Muscle of leg (tissue), 11 donors: Measurements from ENCODE around the gene GSTM4. TPM values are rescaled to one million over a fixed set of nuclear protein-coding genes. Genes with fewer than 3 reads are reported as not detected.
"Not testable (repeated sequence)": the region's sequence is repeated elsewhere in the genome, so short reads cannot be mapped to it uniquely, and the experiment has no call there.

Experiments
- DNase-seq: peaks from one replicate; pipeline ENCODE4 v3.0.0; 2013
- H3K27ac ChIP-seq: one replicate; pipeline ENCODE4 v1.5.1; 2013; ENCODE audit warnings: mild to moderate bottlenecking, low read length, control low read depth
- H3K27me3 ChIP-seq: one replicate; pipeline ENCODE4 v1.6.1; 2013; ENCODE audit warnings: low read length; ENCODE audit not compliant: control insufficient read depth, insufficient read depth
- H3K36me3 ChIP-seq: one replicate; pipeline ENCODE4 v1.6.1; 2013; ENCODE audit warnings: low read length; ENCODE audit not compliant: control insufficient read depth, insufficient read depth
- H3K4me1 ChIP-seq: one replicate; pipeline ENCODE4 v1.6.1; 2013; ENCODE audit warnings: low read length; ENCODE audit not compliant: control insufficient read depth, insufficient read depth
- H3K4me3 ChIP-seq: one replicate; pipeline ENCODE4 v1.5.1; 2013; ENCODE audit warnings: low read length, control low read depth
- H3K9me3 ChIP-seq: replicated peaks from 2 replicates; pipeline ENCODE4 v1.6.1; 2013; ENCODE audit warnings: low read depth, low read length; ENCODE audit not compliant: control insufficient read depth
- WGBS: methylation state at CpG from one replicate; pipeline ENCODE4 v1.1.5; 2013; ENCODE audit warnings: missing lambda C conversion rate; ENCODE audit not compliant: insufficient coverage; 5-methylcytosine and 5-hydroxymethylcytosine counted together
- polyA plus RNA-seq, 8 donors: library from polyadenylated mRNA; unstranded; fragments of 120-200 nt; gene quantifications; one replicate each; pipeline versions ENCODE4 v1.2.1 to v1.2.3, GENCODE V29; 2013; ENCODE audit warnings: inconsistent platforms in 1 of 8, low replicate concordance in 1 of 8; ENCODE audit not compliant: insufficient read length in 8 of 8, insufficient read depth in 1 of 8
- total RNA-seq: library from RNA; stranded (reverse); fragments of 120-200 nt; gene quantifications from one replicate; pipeline ENCODE4 v1.2.4, GENCODE V29; 2013

GSTM4 gene
- total and polyA plus RNA-seq, 9 donors, result 10.8 to 23.9 (median 20.3) TPM

DNA sequence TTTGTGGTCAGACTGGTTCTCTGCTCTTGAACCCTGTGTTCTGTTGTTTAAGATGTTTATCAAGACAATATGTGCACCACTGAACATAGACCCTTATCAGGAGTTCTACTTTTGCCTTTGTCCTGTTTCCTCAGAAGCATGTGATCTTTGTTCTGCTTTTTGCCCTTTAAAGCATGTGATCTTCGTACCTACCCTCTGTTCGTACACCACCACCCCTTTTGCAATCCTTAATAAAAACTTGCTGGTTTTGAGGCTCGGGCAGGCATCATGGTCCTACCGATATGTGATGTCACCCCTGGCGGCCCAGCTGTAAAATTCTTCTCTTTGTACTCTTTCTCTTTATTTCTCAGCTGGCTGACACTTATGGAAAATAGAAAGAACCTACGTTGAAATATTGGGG, 28.9 kb downstream of the GSTM4 start:
- not testable (repeated sequence) for H3K4me3 ChIP-seq, H3K27ac ChIP-seq, DNase-seq, H3K36me3 ChIP-seq, H3K9me3 ChIP-seq, H3K27me3 ChIP-seq, H3K4me1 ChIP-seq
- WGBS, result 100% methylated on average over 2 of the region's 6 CpGs

DNA sequence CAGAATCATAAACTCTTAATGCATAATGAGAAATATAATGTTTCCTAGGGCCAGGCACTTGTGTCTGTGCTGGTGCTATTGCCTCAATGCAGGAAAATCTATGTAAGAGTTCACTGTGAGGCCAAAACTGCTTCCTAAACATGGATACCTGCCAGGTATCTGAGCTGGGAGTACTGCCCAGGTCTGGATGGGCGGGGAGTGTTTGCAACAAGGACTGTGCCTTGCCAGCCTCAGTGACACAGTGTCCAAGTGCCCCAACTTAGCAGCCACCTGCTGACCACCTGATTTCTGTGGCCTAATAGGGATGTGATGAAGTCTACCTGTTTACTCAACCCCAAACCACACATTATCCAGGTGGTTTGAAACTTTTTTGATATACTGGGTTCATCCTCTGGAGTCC, 29.5 kb downstream of the GSTM4 start:
- not testable (repeated sequence) for H3K27me3 ChIP-seq, H3K27ac ChIP-seq, H3K4me3 ChIP-seq, H3K9me3 ChIP-seq, H3K36me3 ChIP-seq, H3K4me1 ChIP-seq, DNase-seq
- no CpG with 5 or more reads among the region's 1 CpG for WGBS

DNA sequence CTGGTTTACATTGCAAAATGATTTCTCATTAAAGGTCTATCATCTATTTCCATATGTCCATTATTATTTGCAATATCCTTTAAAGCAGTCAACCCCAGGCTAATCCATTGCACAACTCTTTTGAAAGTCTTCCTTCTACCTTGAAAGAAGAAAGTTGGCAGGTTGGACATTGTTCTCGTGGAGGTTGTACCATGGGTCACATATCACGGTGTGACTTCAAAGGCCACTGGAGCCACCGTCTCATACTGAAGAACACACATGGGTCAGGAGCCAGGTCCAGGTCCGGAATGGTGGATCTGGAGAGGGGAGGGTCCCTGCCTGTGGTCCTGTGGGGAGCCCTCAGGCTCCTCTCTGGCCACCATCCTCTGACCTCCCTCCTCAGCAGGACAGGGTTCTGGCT, 30.0 kb downstream of the GSTM4 start:
- H3K36me3 ChIP-seq, DNase-seq, H3K9me3 ChIP-seq, H3K27ac ChIP-seq, H3K4me3 ChIP-seq, H3K27me3 ChIP-seq, H3K4me1 ChIP-seq: not testable (repeated sequence)
- WGBS, result no CpG with 5 or more reads among the region's 4 CpGs

DNA sequence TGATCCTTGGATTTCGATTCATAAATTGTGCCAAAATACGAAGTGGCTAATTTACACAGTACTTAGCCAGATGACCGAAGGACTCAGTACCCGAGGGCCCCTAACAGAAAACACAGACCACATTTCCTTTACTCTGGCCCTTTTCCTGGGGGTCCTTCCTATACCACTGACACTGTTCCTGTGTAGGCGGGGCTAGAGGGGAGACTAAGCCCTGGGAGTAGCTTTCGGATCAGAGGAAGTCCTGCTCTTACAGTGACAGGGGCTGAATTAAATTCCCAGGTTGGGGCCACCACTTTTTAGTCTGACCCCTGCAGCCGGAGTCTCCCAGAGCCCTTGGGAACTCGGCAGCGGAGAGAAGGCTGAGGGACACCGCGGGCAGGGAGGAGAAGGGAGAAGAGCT, 31.2 kb downstream of the GSTM4 start:
- H3K27ac ChIP-seq, result peak overlapping the region; percentile 78
- peak overlapping the region; percentile 61 for H3K4me3 ChIP-seq
- not testable (repeated sequence) for H3K27me3 ChIP-seq, H3K36me3 ChIP-seq, DNase-seq, H3K9me3 ChIP-seq, H3K4me1 ChIP-seq
- 45% methylated on average over 2 of the region's 11 CpGs for WGBS

DNA sequence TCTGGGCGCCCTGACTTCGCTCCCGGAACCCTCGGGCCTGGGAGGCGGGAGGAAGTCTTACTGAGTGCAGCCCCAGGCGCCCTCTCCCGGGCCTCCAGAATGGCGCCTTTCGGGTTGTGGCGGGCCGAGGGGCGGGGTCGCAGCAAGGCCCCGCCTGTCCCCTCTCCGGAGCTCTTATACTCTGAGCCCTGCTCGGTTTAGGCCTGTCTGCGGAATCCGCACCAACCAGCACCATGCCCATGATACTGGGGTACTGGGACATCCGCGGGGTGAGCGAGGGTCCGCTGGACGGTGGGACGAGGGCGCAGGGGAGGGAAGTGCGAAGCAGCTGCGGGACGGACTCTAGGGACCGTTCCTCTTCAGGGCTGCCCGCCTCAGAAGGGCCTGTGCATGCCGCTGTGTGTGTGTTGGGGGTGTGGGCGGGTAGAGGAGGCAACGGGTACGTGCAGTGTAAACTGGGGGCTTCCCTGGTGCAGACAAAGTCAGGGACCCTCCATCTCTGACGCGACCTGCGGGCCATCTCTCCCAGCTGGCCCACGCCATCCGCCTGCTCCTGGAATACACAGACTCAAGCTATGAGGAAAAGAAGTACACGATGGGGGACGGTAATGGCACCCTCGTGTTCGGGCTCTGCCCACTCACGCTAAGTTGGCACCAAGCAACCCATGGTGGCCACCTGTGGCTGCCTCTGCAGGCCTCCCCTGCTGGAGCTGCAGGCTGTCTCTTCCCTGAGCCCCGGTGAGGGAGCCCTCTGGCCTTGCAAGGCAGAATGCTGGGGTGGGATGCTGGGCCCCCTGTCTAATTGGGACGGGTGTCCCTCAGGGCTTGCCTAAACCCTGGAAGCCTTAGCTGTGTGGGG, 32.0 kb downstream of the GSTM4 start, which contains the start of gene GSTM1:
GSTM1 (plus strand) TSS at position 177 of the 859 bp plus-strand sequence; CDS start at position 234, 57 bp downstream.
- peak; percentile 91 for DNase-seq
- H3K4me3 ChIP-seq, result peak within 1 kb of the TSS; percentile 61
- peak within 1 kb of the TSS; percentile 78 for H3K27ac ChIP-seq
- peaks cover 3% of the 10 kb centered on the region for H3K4me1 ChIP-seq
- H3K36me3 ChIP-seq, result peaks cover 7% of the 10 kb centered on the region
- no peaks in the 10 kb centered on the region for H3K27me3 ChIP-seq
- WGBS, result 5% methylated on average over 5 of the region's 46 CpGs
- no peaks in the 10 kb centered on the region for H3K9me3 ChIP-seq

DNA sequence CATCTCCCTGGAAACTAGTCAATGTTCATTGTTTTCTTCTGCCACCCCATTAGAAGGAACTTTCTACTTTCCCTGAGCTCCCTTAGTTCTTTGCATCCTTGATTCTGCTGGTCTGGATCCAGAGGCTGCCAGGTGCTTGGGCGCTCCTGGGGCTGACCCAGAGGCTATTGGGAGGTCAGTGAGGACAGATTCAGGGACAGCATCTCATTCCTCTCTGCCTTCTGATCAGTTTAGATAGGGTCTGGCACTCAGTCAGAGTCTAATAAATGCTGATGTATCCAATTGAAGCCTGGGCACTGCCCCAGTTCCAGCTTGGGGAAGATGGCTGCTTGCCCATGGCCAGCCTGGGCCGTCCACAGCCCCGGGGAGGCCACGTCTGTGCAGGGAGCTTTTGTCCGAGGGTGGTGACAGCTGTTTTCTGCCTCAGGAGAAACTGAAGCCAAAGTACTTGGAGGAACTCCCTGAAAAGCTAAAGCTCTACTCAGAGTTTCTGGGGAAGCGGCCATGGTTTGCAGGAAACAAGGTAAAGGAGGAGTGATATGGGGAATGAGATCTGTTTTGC, 34.0 kb downstream of the GSTM4 start:
- no peak overlapping the region for H3K27ac ChIP-seq
- H3K27me3 ChIP-seq, result no peaks in the 10 kb centered on the region
- WGBS, result 48% methylated on average over 3 of the region's 6 CpGs
- H3K4me3 ChIP-seq, result no peak overlapping the region
- no peaks in the 10 kb centered on the region for H3K9me3 ChIP-seq
- DNase-seq, result no peak
- H3K4me1 ChIP-seq, result peaks cover 3% of the 10 kb centered on the region
- H3K36me3 ChIP-seq, result peaks cover 7% of the 10 kb centered on the region

DNA sequence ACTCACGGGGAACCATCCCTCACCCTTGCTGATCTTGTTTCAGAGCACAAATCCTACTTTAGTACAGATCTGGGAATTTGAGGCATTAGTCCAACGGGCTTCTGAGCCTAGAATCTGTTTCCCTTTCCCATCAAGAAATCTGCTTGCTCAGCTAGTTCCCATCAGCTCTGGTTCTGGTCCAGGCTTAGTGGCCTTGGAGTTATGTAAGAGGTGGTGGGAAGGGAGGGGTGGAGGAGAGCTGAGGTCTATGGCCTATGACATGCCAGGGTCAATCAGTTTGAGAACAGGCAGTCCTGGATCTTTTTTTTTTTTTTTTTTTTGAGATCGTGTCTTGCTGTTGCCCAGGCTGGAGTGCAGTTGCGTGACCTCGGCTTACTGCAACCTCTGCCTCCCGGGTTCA, 35.9 kb downstream of the GSTM4 start:
- H3K27me3 ChIP-seq, result no peaks in the 10 kb centered on the region
- H3K4me3 ChIP-seq, result no peak overlapping the region
- H3K27ac ChIP-seq, result no peak overlapping the region
- peaks cover 7% of the 10 kb centered on the region for H3K36me3 ChIP-seq
- H3K4me1 ChIP-seq, result peaks cover 3% of the 10 kb centered on the region
- WGBS, result no CpG with 5 or more reads among the region's 6 CpGs
- H3K9me3 ChIP-seq, result no peaks in the 10 kb centered on the region
- no peak for DNase-seq

DNA sequence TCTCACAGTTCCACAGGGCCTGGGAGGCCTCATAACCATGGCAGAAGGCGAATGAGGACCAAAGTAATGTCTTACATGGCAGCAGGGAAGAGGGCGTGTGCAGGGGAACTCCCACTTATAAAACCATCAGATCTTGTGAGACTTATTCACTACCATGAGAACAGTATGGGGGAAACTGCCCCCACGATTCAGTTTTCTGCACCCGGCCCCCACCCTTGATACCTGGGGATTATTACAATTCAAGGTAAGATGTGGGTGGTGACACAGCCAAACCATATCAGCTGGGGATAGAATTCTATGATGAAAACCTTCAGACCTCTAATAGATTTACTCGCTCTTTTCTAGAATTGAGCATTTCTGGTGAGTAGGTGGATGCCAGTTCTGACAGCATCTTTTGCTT, 38.5 kb downstream of the GSTM4 start:
- not testable (repeated sequence) for H3K27ac ChIP-seq
- WGBS, result no CpG with 5 or more reads among the region's 5 CpGs

DNA sequence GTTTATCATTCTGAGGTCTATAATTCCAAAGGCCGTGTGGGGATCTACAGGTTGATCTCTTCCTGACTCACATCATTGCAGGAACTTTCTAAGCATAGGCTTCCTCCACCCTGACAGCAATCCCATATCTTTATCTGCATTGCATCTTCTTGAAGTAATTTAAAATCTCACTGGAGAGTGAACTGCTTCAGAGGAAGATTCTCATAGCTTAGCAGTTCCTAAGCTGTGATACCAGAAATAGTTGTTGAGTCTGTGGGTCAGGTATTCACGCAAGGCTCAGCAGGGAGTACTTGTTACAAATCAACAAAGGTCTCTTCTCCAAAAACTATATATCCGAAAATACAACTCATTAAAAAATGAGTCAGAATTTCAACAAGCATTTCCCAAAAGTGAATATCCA, 39.2 kb downstream of the GSTM4 start:
- DNase-seq, H3K4me3 ChIP-seq: not testable (repeated sequence)
- WGBS, result 100% methylated on average over 1 of the region's 3 CpGs

More for the DNA sequence above, 38.5 kb downstream of the GSTM4 start:
- not testable (repeated sequence) for H3K36me3 ChIP-seq, H3K4me1 ChIP-seq, H3K27me3 ChIP-seq, H3K4me3 ChIP-seq, H3K9me3 ChIP-seq, DNase-seq

DNA sequence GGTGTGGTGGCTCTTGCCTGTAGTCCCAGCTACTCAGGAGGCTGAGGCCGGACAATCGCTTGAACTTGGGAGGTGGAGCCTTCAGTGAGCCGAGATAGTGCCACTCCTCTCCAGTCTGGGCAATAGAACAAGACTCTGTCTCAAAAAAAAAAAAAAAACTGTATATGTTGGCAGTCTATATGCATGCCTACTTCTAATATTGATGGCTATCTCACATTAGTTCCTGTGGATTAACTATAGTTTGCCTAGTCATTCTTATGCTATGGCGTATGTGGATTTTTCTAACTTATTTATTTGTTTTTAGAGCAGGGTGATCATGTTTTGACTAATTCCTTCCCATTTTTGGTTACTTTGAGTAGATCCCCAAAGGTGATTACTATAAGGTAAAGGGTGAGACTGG, 41.2 kb downstream of the GSTM4 start:
- DNase-seq, result no peak
- no peaks in the 10 kb centered on the region for H3K4me1 ChIP-seq
- H3K4me3 ChIP-seq, result no peak overlapping the region
- H3K9me3 ChIP-seq, result no peaks in the 10 kb centered on the region
- H3K27ac ChIP-seq, result no peak overlapping the region
- no CpG with 5 or more reads among the region's 4 CpGs for WGBS
- H3K27me3 ChIP-seq, result no peaks in the 10 kb centered on the region
- no peaks in the 10 kb centered on the region for H3K36me3 ChIP-seq

More for the DNA sequence above, 39.2 kb downstream of the GSTM4 start:
- not testable (repeated sequence) for H3K36me3 ChIP-seq, H3K9me3 ChIP-seq, H3K4me1 ChIP-seq, H3K27ac ChIP-seq, H3K27me3 ChIP-seq
